ENCODE data around the gene C9orf72.
"Not testable (repeated sequence)": the region's sequence is repeated elsewhere in the genome, so short reads cannot be mapped to it uniquely, and the experiment has no call there.

DNA sequence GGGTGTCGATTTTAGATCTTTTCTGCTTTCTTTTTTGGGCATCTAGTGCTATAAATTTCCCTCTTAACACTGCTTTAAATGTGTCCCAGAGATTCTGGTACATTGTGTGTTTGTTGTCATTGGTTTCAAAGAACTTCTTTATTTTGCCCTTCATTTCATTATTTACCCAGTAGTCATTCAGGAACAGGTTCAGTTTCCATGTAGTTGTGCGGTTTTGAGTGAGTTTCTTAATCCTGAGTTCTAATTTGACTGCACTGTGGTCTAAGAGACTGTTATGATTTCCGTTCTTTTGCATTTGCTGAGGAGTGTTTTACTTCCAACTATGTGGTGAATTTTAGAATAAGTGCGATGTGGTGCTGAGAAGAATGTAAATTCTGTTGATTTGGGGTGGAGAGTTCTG is 38.8 kb upstream of the C9orf72 start:
- TF ChIP-seq, protein P1, sequence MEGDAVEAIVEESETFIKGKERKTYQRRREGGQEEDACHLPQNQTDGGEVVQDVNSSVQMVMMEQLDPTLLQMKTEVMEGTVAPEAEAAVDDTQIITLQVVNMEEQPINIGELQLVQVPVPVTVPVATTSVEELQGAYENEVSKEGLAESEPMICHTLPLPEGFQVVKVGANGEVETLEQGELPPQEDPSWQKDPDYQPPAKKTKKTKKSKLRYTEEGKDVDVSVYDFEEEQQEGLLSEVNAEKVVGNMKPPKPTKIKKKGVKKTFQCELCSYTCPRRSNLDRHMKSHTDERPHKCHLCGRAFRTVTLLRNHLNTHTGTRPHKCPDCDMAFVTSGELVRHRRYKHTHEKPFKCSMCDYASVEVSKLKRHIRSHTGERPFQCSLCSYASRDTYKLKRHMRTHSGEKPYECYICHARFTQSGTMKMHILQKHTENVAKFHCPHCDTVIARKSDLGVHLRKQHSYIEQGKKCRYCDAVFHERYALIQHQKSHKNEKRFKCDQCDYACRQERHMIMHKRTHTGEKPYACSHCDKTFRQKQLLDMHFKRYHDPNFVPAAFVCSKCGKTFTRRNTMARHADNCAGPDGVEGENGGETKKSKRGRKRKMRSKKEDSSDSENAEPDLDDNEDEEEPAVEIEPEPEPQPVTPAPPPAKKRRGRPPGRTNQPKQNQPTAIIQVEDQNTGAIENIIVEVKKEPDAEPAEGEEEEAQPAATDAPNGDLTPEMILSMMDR (IDR thresholded peaks at IDR 0.05) = not testable (repeated sequence)
- TF ChIP-seq EP300, POLR2A (IDR thresholded peaks at IDR 0.05): not testable (repeated sequence)
